ENCODE data around the gene MED22. TPM values are rescaled to one million over a fixed set of nuclear protein-coding genes. Genes with fewer than 3 reads are reported as not detected.
A peak's percentile ranks its signal among the peaks of the same experiment; 100 is the strongest.

The MED22 gene
- total and polyA plus RNA-seq, 8 donors, result 6.2 to 14.8 (median 10.5) TPM

- peaks cover 6 to 15% (median 8%) of the 10 kb centered on the region in 3 donors for H3K4me1 ChIP-seq
- H3K9me3 ChIP-seq, result no peaks in the 10 kb centered on the region
- DNase-seq (peak in 2 of 6 donors; percentile 15 to 39), ATAC-seq (no peak), FAIRE-seq (no peak)
- no peak overlapping the region for H3K4me3 ChIP-seq
- no peak for TF ChIP-seq CTCF (IDR thresholded peaks at IDR 0.05)
- intact Hi-C loops (cut with DNase I), result no loop called here
- no peaks in the 10 kb centered on the region for H3K27me3 ChIP-seq
- WGBS, 2 donors, result 83 to 86% methylated on average over 6 of the region's 6 CpGs
- H3K36me3 ChIP-seq, result peaks cover 6 to 47% (median 21%) of the 10 kb centered on the region in 3 donors
- H3K27ac ChIP-seq, result no peak overlapping the region
Observed at GRCh38 chr9:133345596-133345995, 2.3 kb downstream of the MED22 start.

- H3K27me3 ChIP-seq, result no peaks in the 10 kb centered on the region
- FAIRE-seq (no peak), DNase-seq (peak in 2 of 6 donors; percentile 17 to 44), ATAC-seq (no peak)
- no peak overlapping the region for H3K4me3 ChIP-seq
- intact Hi-C loops (cut with DNase I), result no loop called here
- H3K4me1 ChIP-seq, result peaks cover 6 to 14% (median 8%) of the 10 kb centered on the region in 3 donors
- H3K9me3 ChIP-seq, result no peaks in the 10 kb centered on the region
- H3K36me3 ChIP-seq, result peaks cover 2 to 44% (median 14%) of the 10 kb centered on the region in 3 donors
- TF ChIP-seq CTCF (IDR thresholded peaks at IDR 0.05), result no peak
- WGBS, 2 donors, result 93 to 96% methylated on average over 12 of the region's 12 CpGs
- H3K27ac ChIP-seq, result no peak overlapping the region
Observed at GRCh38 chr9:133344979-133345378, 3.0 kb downstream of the MED22 start.

GRCh38 chr9:133344071-133344470 is 3.9 kb downstream of the MED22 start:
- intact Hi-C loops (cut with DNase I), result no loop called here
- TF ChIP-seq CTCF (IDR thresholded peaks at IDR 0.05), result no peak
- FAIRE-seq (no peak), ATAC-seq (no peak), DNase-seq (peak in 2 of 6 donors; percentile 8 to 39)
- Histone ChIP-seq H3K36me3 (peaks cover 0 to 35% (median 9%) of the 10 kb centered on the region in 3 donors), H3K27me3 (no peaks in the 10 kb centered on the region), H3K4me3 (no peak overlapping the region), H3K27ac (no peak overlapping the region), H3K4me1 (peaks cover under 1 to 6% (median 6%) of the 10 kb centered on the region in 3 donors), H3K9me3 (no peaks in the 10 kb centered on the region)
- WGBS, 2 donors, result 93 to 96% methylated on average over 19 of the region's 19 CpGs

- Histone ChIP-seq H3K4me3 (no peak overlapping the region), H3K27ac (no peak overlapping the region), H3K27me3 (no peaks in the 10 kb centered on the region), H3K4me1 (peaks cover 0 to 6% (median 5%) of the 10 kb centered on the region in 3 donors), H3K9me3 (no peaks in the 10 kb centered on the region), H3K36me3 (peaks cover 0 to 35% (median 9%) of the 10 kb centered on the region in 3 donors)
- no peak for ATAC-seq
- no peak for FAIRE-seq
- peak in 3 of 6 donors; percentile 11 to 66 (median 41) for DNase-seq
- WGBS, 2 donors, result 88% methylated on average over 11 of the region's 11 CpGs
- no peak for TF ChIP-seq CTCF (IDR thresholded peaks at IDR 0.05)
- intact Hi-C loops (cut with DNase I), result no loop called here
Observed at GRCh38 chr9:133342570-133342969, 5.4 kb downstream of the MED22 start.

GRCh38 chr9:133342069-133342406 is 5.9 kb downstream of the MED22 start:
- peaks cover 0 to 6% (median 5%) of the 10 kb centered on the region in 3 donors for H3K4me1 ChIP-seq
- H3K9me3 ChIP-seq, result no peaks in the 10 kb centered on the region
- H3K27ac ChIP-seq, result no peak overlapping the region
- no peak overlapping the region for H3K4me3 ChIP-seq
- H3K36me3 ChIP-seq, result peaks cover 0 to 35% (median 9%) of the 10 kb centered on the region in 3 donors
- FAIRE-seq, result no peak
- no peak for TF ChIP-seq CTCF (IDR thresholded peaks at IDR 0.05)
- intact Hi-C loops (cut with DNase I), result no loop called here
- no peaks in the 10 kb centered on the region for H3K27me3 ChIP-seq
- peak in 1 of 6 donors; percentile 58 for DNase-seq
- ATAC-seq, result no peak
- WGBS, 2 donors, result 84 to 90% methylated on average over 12 of the region's 12 CpGs
